Measurements from ENCODE around the gene USF3.
A peak's percentile ranks its signal among the peaks of the same experiment; 100 is the strongest.

The USF3 gene

DNA sequence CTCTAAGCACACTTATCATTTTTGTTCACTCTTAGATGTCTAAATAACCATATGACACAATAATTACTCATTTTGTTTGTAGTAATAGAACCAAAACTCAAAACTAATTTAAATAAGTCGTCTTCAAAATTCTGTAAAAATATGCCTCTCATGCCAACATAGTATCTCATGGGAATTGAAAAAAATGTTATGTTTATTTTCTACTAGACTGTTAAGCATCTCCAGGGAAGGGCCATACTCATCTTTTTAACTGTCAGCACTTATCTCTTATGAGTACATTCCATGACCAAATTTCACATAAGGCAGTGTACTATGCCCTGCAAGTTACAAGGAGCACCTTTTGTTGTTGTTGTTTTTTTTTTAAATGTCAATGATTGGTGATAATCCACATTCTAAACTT lies 18.3 kb upstream of the USF3 start:
- H3K9me3 ChIP-seq (ENCODE audit: low read depth, low read length), result no peaks in the 10 kb centered on the region
- TF ChIP-seq FOXP2 (optimal IDR thresholded peaks at IDR 0.05; ENCODE audit: control extremely low read depth, extremely low read length, insufficient read depth) (no peak), POLR2AphosphoS5 (IDR thresholded peaks at IDR 0.05; ENCODE audit: borderline replicate concordance, low read depth, low read length) (no peak), EZH2 (IDR thresholded peaks at IDR 0.05) (no peak)
- H3K27ac ChIP-seq, result no peak overlapping the region
- no peak overlapping the region for H3K9ac ChIP-seq (ENCODE audit: insufficient read length)
- peaks cover 42% of the 10 kb centered on the region for H3K36me3 ChIP-seq (ENCODE audit: insufficient read depth, low read length)
- H3K4me3 ChIP-seq, result no peak overlapping the region
- no peak for DNase-seq (ENCODE audit: low read depth, low spot score)

DNA sequence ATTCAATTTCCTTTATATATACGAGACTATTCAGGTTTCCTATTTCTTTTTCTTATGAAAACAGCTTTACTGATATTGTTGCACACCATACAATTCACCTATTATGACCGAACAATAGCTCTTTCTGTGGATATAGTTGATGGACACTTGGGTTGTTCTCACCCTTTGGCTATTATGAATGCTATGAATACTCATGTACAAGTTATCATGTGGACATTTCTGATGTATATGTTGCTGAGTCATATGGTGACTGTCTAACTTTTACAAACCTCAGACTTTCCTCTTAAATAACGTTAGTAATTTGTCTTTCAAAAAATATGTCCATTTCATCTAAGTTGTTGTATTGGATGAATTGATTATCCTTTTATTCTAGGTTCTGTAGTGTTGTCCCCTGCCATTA lies 15.7 kb upstream of the USF3 start:
- Histone ChIP-seq H3K36me3 (ENCODE audit: insufficient read depth, low read length) (peaks cover 18% of the 10 kb centered on the region), H3K9ac (ENCODE audit: insufficient read length) (no peak overlapping the region), H3K27ac (no peak overlapping the region), H3K4me3 (no peak overlapping the region), H3K9me3 (ENCODE audit: low read depth, low read length) (no peaks in the 10 kb centered on the region)
- no peak for TF ChIP-seq EZH2 (IDR thresholded peaks at IDR 0.05)
- no peak for DNase-seq (ENCODE audit: low read depth, low spot score)

DNA sequence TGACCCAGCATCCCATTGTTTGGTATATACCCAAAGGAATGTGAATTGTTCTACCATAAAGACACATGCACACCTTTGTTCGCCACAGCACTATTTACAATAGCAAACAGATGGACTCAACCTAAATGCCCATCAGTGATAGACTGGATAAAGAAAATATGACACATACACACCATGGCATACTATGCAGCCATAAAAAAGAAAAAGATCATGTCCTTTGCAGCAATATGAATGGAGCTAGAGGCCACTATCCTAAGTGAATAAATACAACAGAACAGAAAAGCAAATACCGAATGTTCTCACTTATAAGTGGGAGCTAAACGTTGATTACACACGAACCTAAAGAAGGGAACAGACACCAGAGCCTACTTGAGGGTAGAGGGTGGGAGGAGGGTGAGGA lies 11.4 kb upstream of the USF3 start:
- no peaks in the 10 kb centered on the region for H3K36me3 ChIP-seq (ENCODE audit: insufficient read depth, low read length)
- no peak overlapping the region for H3K9ac ChIP-seq (ENCODE audit: insufficient read length)
- H3K9me3 ChIP-seq (ENCODE audit: low read depth, low read length), result no peaks in the 10 kb centered on the region
- no peak overlapping the region for H3K4me3 ChIP-seq
- TF ChIP-seq POLR2AphosphoS5 (IDR thresholded peaks at IDR 0.05; ENCODE audit: borderline replicate concordance, low read depth, low read length), result no peak
- TF ChIP-seq FOXP2 (optimal IDR thresholded peaks at IDR 0.05; ENCODE audit: control extremely low read depth, extremely low read length, insufficient read depth), result no peak
- TF ChIP-seq EZH2 (IDR thresholded peaks at IDR 0.05), result no peak
- H3K27ac ChIP-seq, result no peak overlapping the region
- no peak for DNase-seq (ENCODE audit: low read depth, low spot score)

DNA sequence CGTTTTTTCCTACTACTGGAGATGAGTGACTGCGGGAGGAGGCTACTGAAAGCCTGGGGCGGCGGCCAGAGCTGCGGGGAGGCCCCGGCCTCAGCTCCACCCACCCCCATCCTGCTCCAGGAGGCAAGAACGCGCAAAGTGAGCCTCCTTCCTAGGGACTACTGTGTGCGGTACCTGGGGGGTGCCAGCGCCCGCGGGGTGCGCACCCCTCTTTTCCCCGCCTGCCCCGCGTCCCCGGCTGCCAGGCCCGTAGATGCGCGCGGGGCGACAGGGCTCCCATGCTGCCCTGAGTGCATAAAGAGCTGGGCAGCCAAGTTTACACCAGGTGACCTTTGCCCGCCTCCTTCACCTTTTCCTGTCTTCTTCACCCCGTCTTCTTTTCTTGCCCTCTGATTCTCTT lies 2.5 kb upstream of the USF3 start:
- TF ChIP-seq FOXP2 (optimal IDR thresholded peaks at IDR 0.05; ENCODE audit: control extremely low read depth, extremely low read length, insufficient read depth), result no peak
- TF ChIP-seq EZH2 (IDR thresholded peaks at IDR 0.05), result no peak
- H3K36me3 ChIP-seq (ENCODE audit: insufficient read depth, low read length), result no peaks in the 10 kb centered on the region
- H3K4me3 ChIP-seq, result no peak overlapping the region
- no peak for DNase-seq (ENCODE audit: low read depth, low spot score)
- H3K9me3 ChIP-seq (ENCODE audit: low read depth, low read length), result no peaks in the 10 kb centered on the region
- H3K27ac ChIP-seq, result no peak overlapping the region
- no peak overlapping the region for H3K9ac ChIP-seq (ENCODE audit: insufficient read length)

DNA sequence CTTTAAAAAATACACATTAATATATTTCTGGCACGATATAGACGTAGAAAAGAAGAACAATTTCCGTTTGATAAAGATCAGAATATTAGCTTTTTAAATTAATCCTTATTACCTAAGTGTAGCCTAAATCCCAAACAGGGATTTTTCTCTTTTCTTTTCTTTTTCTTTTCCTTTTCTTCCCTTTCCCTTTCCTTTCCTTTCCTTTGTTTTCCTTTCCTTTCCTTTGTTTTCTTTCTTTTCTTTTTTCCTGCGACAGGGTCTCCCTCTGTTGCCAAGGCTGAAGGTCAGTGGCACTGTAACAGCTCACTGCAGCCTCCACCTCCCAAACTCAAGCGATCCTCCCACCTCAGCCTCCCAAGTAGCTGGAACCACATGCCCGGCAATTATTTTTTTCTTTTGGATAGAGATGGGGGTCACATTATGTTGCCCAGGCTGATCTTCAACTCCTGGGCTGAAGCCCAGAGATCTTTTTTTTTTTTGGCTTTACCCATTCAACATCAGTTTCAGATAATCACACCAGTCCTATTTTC lies 1.8 kb upstream of the USF3 start:
- no peaks in the 10 kb centered on the region for H3K36me3 ChIP-seq (ENCODE audit: insufficient read depth, low read length)
- DNase-seq (ENCODE audit: low read depth, low spot score), result no peak
- H3K9me3 ChIP-seq (ENCODE audit: low read depth, low read length), result no peaks in the 10 kb centered on the region
- peak overlapping the region; percentile 89 for H3K4me3 ChIP-seq
- H3K9ac ChIP-seq (ENCODE audit: insufficient read length), result peak overlapping the region; percentile 85
- no peak overlapping the region for H3K27ac ChIP-seq
- TF ChIP-seq FOXP2 (optimal IDR thresholded peaks at IDR 0.05; ENCODE audit: control extremely low read depth, extremely low read length, insufficient read depth), result no peak
- TF ChIP-seq POLR2AphosphoS5 (IDR thresholded peaks at IDR 0.05; ENCODE audit: borderline replicate concordance, low read depth, low read length), result no peak
- TF ChIP-seq EZH2 (IDR thresholded peaks at IDR 0.05), result no peak

DNA sequence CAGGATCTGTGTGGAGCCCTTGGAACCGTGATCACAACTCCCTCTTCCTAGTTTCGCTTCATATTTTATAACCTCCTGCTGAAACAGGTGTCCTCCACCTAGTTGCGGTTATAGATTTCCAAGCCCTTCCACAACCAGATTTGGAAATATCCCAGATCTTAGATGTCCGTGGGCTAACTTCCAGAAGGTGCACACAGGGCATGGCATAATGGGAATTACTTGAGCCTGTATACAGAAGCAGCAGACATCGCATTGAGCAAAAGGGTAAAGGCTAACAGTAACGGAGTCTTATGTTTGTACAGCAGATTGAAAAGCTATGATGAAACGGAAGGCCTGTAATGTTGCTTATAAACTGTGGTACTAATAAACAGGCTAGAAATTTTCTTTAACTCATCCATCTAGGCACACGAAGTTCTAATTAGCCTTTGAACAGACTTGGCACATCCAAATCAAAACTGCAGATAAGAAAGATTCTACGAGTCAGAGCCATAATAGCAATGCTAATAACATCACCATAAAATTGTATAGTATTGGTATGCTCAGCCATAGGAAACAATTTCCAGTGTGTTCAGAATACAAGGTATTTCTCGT lies 1.2 kb upstream of the USF3 start:
- DNase-seq (ENCODE audit: low read depth, low spot score), result no peak
- H3K9ac ChIP-seq (ENCODE audit: insufficient read length), result peak overlapping the region; percentile 85
- H3K27ac ChIP-seq, result no peak overlapping the region
- TF ChIP-seq FOXP2 (optimal IDR thresholded peaks at IDR 0.05; ENCODE audit: control extremely low read depth, extremely low read length, insufficient read depth) (no peak), EZH2 (IDR thresholded peaks at IDR 0.05) (no peak), POLR2AphosphoS5 (IDR thresholded peaks at IDR 0.05; ENCODE audit: borderline replicate concordance, low read depth, low read length) (no peak)
- H3K36me3 ChIP-seq (ENCODE audit: insufficient read depth, low read length), result no peaks in the 10 kb centered on the region
- H3K9me3 ChIP-seq (ENCODE audit: low read depth, low read length), result no peaks in the 10 kb centered on the region
- H3K4me3 ChIP-seq, result peak overlapping the region; percentile 89

DNA sequence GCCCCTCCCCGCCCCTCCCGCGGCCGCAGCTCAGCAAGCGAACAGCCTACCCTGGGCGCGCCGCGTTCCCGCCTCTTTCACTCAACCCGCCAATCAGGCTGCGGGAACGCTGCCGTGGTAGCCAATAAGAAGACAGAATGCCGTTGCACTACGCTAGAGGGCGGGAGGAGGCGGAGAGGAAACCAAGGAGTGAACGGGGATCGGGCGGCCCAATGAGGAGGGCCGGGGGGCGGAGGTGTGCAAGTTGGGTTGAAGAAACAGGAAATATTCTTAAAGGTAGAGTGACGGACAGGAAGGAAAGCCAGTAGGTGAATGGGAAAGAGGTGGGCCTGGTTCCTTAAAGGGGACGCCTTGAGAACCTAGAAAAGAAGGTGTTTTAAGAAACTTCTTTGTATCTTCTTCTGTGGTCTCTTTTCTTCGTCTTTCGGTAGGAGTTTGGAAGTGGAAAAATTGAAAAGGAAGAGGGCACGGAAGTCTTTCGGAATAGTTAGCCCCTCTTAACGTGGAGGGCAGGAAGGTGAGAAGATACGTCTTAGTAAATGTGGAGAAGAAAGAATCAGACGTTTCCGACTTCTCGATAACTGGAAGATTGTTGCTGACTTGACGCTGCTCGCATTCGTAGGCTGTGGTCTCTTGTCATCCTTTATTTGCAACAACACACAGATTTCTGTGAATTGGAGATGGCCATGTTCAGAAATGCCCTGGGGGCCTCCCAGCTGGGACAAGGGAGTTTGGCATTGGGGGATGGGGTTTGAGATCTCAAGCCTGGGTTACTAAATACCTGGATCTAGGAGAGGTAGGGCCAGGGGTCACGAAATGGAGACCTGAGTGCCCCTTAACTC lies 437 bp upstream of the USF3 start:
- H3K27ac ChIP-seq, result no peak overlapping the region
- TF ChIP-seq POLR2AphosphoS5 (IDR thresholded peaks at IDR 0.05; ENCODE audit: borderline replicate concordance, low read depth, low read length) (peak; percentile 38), EZH2 (IDR thresholded peaks at IDR 0.05) (no peak)
- H3K9me3 ChIP-seq (ENCODE audit: low read depth, low read length), result no peaks in the 10 kb centered on the region
- H3K36me3 ChIP-seq (ENCODE audit: insufficient read depth, low read length), result no peaks in the 10 kb centered on the region
- H3K9ac ChIP-seq (ENCODE audit: insufficient read length), result peak overlapping the region; percentile 85
- peak overlapping the region; percentile 96 for H3K4me3 ChIP-seq
- DNase-seq (ENCODE audit: low read depth, low spot score), result peak; percentile 96

DNA sequence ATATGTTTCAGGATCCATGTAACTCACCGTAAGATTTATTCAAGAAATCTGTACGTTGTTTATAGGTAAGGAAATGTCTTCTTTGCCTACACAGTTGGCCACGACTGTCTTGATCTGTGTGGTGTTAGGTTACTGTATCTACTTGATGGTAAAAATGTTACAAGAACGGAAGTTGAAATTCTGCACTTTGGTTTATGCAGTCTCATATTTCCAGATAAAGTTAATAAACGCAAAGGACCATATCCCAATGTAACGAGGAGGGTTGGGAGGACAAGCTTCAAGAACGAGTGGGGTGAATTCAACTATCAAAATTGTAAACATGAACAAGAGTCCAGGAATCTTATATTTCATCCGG lies 1.0 kb downstream of the USF3 start:
- TF ChIP-seq POLR2AphosphoS5 (IDR thresholded peaks at IDR 0.05; ENCODE audit: borderline replicate concordance, low read depth, low read length), result no peak
- no peak for TF ChIP-seq EZH2 (IDR thresholded peaks at IDR 0.05)
- TF ChIP-seq FOXP2 (optimal IDR thresholded peaks at IDR 0.05; ENCODE audit: control extremely low read depth, extremely low read length, insufficient read depth), result no peak
- Histone ChIP-seq H3K27ac (peak overlapping the region; percentile 63; the same call in 1 of the 2 replicates), H3K4me3 (peak overlapping the region; percentile 96), H3K9me3 (ENCODE audit: low read depth, low read length) (no peaks in the 10 kb centered on the region), H3K9ac (ENCODE audit: insufficient read length) (peak overlapping the region; percentile 87), H3K36me3 (ENCODE audit: insufficient read depth, low read length) (no peaks in the 10 kb centered on the region)
- no peak for DNase-seq (ENCODE audit: low read depth, low spot score)

Data from SK-N-MC (cell line).